SW 1271 (cell line): ENCODE results near the gene FRMD4A.
A peak's percentile ranks its signal among the peaks of the same experiment; 100 is the strongest.
"Not testable (repeated sequence)": the region's sequence is repeated elsewhere in the genome, so short reads cannot be mapped to it uniquely, and the experiment has no call there.

Source experiments
- DNase-seq, 2 experiments: peaks; one replicate each; lab custom pipeline; 2025; lab: John Stamatoyannopoulos, UW

Gene FRMD4A

GRCh38 chr10:13946209-13946460 lies 384.6 kb downstream of the FRMD4A start:
- DNase-seq: no peak

GRCh38 chr10:13945390-13946208 lies 385.1 kb downstream of the FRMD4A start:
- DNase-seq: no peak

GRCh38 chr10:13944823-13945222 lies 385.9 kb downstream of the FRMD4A start:
- DNase-seq: no peak

- DNase-seq: no peak
Measured at GRCh38 chr10:13943735-13944398, 386.9 kb downstream of the FRMD4A start.

GRCh38 chr10:13942035-13942434 lies 388.7 kb downstream of the FRMD4A start:
- no peak for DNase-seq

GRCh38 chr10:13939391-13939790 lies 391.3 kb downstream of the FRMD4A start:
- DNase-seq: no peak

GRCh38 chr10:13938950-13939349 lies 391.8 kb downstream of the FRMD4A start:
- DNase-seq: no peak

GRCh38 chr10:13936826-13937225 lies 393.9 kb downstream of the FRMD4A start:
- DNase-seq: no peak

- no peak for DNase-seq
Measured at GRCh38 chr10:13930120-13930519, 400.6 kb downstream of the FRMD4A start.

- no peak for DNase-seq
Measured at GRCh38 chr10:13928451-13928850, 402.3 kb downstream of the FRMD4A start.

GRCh38 chr10:13925971-13926780 lies 404.5 kb downstream of the FRMD4A start:
- DNase-seq: no peak

- peak in 1 of 2 experiments; percentile 14 for DNase-seq
Measured at GRCh38 chr10:13924040-13924725, 406.5 kb downstream of the FRMD4A start.

GRCh38 chr10:13922586-13922985 lies 408.1 kb downstream of the FRMD4A start:
- no peak for DNase-seq

- DNase-seq: no peak
Measured at GRCh38 chr10:13921941-13922340, 408.8 kb downstream of the FRMD4A start.

GRCh38 chr10:13921131-13921530 lies 409.6 kb downstream of the FRMD4A start:
- DNase-seq: not testable (repeated sequence)

- no peak for DNase-seq
Measured at GRCh38 chr10:13920465-13920864, 410.3 kb downstream of the FRMD4A start.

- DNase-seq: no peak
Measured at GRCh38 chr10:13920031-13920430, 410.7 kb downstream of the FRMD4A start.

GRCh38 chr10:13917791-13918190 lies 412.9 kb downstream of the FRMD4A start:
- DNase-seq: no peak

GRCh38 chr10:13916384-13916947 lies 414.3 kb downstream of the FRMD4A start:
- DNase-seq: no peak

GRCh38 chr10:13915710-13916109 lies 415.0 kb downstream of the FRMD4A start:
- no peak for DNase-seq

- DNase-seq: no peak
Measured at GRCh38 chr10:13913897-13914296, 416.8 kb downstream of the FRMD4A start.
